NCI-H187 (cell line): Measurements from ENCODE around the gene MGLL.
"Not testable (repeated sequence)": the region's sequence is repeated elsewhere in the genome, so short reads cannot be mapped to it uniquely, and the experiment has no call there.

ENCODE experiments used
- DNase-seq, 2 experiments: peaks; one replicate each; lab custom pipeline; 2025; lab: John Stamatoyannopoulos, UW

Gene MGLL

GRCh38 chr3:127707851-127708411 lies 114.4 kb downstream of the MGLL start:
- no peak for DNase-seq

- DNase-seq: no peak
These were observed 115.4 kb downstream of the MGLL start for GRCh38 chr3:127706785-127707351.

DNA sequence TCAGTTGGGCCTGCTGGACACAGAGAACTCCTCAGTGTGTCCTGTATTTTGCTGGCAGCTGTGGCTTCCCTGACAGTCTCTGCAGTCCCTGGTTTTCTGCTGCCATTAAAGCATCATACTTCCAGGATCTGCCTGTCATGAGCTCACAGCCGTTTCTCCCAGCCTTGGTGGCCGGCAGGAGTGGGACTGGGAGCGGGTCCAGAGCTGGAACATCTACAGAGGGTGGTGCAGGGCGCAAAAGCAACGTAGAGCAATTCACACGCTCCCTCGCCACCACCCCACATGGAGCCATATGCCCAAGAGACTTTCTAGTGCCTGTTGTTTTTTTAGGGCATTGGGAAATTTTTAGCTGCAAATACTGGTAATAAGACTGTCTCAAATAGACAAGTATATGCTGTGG lies 116.0 kb downstream of the MGLL start:
- no peak for DNase-seq

DNA sequence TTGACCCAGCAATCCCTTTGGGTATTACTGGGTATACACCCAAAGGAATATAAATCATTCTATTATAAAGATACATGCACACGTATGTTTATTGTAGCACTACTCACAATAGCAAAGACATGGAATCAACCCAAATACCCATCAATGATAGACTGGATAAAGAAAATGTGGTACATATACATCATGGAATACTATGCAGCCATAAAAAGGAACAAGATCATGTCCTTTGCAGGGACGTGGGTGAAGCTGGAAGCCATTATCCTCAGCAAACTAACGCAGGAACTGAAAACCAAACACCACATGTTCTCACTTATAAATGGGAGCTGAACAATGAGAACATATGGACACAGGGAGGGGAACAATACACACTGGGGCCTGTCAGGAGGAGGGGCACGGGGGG lies 117.5 kb downstream of the MGLL start:
- not testable (repeated sequence) for DNase-seq

DNA sequence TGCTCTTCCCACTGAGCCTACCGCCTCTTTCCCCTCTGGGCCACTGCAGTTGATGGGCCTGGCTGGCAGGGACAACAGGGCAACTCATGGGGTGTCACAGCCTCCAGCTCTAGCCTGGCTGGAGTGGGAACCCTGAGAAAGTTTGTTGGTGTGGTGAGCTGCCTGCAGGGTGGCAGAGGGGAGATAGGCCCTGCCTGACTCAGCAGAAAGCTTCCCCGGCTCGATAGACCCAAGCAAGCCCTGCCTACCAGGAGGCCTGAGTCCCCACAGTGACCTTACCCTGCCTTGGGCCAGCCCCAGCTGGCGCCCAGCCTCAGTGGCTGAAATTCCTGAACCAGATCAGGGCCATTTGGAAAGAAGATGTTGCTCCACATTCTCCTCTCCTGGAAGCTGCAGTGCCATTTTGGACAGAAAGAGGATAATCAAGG lies 120.2 kb downstream of the MGLL start:
- DNase-seq: no peak

DNA sequence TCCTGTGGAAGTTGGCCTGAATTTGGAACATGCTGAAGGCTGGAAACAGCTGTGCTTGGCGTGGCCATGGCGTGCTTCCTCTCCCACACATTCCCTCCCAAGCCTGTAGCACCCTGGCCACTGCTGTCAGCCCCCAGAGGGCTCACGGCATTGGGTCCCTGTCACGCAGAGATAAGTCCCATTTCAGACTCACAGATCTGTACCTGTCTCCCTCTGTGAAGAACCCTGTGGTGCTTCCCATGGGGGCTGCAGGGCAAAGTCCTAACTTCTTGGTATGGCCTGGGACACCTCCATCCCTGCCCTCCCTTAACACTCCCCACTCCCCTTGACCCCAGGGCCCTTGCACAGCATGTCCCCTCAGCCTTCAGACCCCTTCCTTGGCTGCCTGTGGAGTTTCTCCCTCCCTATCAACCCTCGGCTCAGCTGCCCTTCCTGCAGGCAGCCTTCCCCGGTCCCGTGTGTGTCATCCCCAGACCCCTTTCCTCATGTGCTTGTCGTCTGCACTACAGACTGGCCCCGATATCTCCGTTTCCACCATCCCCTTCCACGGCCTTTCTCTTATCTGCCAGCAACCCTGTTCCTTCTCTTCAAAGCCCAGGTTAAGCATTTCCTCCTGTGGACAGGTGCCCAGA lies 120.9 kb downstream of the MGLL start:
- no peak for DNase-seq

DNA sequence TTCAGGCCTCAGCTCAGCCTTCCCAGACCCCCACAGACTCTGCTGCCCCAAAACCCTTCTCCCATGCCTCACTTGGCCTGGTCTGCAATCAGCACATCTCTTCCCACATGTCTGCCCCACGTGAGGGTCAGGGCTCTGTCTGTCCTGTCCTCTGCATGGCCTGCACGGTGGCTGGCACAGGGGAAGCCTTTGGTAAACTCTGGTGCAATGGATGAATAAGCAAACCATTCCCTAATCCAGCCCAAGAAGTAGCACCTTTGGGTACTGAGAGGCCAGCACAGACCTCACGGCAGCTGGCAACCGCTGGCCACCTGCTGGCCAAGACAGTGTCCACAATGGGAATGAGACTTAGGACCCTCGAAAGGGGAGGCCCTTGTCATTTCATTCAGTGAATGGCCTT lies 121.9 kb downstream of the MGLL start:
- DNase-seq: no peak

- no peak for DNase-seq
These were observed 122.7 kb downstream of the MGLL start for GRCh38 chr3:127699416-127700300.

GRCh38 chr3:127698691-127699415 lies 123.5 kb downstream of the MGLL start:
- no peak for DNase-seq

- no peak for DNase-seq
These were observed 124.0 kb downstream of the MGLL start for GRCh38 chr3:127698286-127698685.

- DNase-seq: peak; percentile 22 to 37
These were observed 124.6 kb downstream of the MGLL start for GRCh38 chr3:127697551-127698240.

DNA sequence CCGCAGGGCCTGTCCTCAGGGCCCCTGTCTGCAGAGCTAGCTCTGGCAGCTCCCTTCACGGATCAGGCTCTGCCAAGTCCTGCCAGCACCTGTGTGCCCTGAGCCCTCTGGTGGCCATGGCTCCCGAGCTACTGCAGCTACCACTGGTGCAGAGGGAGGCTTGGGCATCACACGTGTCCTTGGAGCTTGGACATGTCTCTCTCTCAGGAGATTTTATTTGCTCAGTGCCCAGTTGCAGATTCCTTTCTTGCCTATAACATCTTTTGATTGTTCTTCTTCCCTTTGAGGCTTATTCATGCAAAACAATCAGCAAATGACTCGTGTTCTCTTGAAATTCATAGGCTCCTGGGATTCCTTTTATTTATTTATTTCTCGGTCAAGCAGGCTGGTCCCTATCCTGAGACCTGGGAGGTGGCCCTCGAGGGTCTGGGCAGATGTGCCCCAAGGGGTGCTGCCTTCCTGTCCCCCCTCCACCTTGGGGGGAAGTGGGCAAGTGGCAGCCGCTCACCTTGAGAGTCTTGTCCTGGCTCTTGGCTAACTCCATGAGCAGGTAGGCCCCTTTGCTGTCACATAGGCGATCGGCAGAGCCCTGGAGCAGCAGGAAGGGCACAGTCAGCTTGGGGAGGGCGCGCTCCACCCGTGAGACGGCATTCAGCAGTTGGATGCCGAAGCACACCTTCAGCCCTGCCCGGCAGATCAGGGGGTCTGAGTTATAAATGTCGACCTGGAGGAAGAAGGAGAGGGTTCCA lies 127.7 kb downstream of the MGLL start:
- no peak for DNase-seq

DNA sequence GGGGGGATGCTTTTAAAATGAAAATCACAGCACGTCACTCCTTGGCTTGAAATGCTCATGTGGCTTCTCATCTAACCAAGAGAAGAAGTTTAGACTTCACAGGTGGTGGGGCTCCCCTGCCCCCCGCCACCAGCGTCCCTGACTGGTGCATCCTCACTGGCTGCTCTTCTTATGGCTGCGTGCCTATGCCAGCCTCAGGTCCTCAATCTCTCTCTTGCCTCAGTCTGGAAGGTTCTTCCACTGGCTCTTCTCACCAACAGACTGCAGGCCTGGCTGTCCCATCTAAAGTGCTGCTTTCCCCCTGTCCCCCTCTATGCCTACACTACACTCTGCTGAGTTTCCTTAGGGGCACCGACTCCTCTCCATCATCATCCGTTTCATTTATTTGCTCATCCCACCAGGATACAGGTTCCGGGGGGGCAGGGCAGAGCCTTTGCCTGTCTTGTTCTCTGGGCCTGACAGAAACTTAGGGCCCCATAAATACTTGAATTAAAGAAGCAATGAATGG lies 128.9 kb downstream of the MGLL start:
- no peak for DNase-seq

DNA sequence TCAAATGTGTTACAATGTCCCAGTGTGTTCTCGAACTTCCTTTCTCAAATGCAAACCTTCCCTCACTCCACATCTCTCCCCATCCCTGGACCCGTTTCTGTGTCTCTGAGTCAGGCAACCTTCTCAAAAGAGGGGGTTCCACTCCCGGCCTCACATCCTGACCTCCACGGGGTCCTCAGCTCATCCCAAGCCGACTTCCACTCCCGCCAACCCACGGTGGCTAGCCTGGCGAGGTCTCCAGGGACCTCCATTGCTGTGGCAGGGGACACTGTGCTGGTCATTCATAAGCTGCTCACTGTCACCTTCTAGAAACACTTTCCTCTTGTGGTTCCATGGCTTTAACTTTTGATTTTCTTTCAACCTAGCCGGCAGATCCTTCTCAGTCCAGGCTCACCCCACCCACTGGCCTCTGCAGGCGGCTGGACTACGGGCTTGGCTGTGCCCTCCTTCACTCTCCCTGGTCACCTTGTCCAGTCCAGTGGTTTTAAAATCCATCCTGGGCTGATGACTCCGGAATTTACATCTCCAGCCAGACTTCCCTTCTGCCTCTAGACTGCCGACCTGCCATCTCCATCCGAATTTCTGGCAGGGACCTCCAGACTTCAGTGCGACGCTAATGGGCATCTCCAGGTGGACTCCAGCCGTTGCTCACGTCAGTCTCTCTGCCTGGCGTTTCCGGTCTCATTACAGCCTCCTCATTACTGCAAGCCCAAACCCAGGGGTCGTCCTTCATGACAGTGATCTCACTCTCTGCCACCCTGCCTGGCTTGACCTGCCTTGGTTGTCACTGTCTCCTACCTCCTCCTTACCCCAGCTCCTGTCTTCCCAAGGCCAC lies 129.6 kb downstream of the MGLL start:
- no peak for DNase-seq

GRCh38 chr3:127691974-127692373 lies 130.3 kb downstream of the MGLL start:
- no peak for DNase-seq

DNA sequence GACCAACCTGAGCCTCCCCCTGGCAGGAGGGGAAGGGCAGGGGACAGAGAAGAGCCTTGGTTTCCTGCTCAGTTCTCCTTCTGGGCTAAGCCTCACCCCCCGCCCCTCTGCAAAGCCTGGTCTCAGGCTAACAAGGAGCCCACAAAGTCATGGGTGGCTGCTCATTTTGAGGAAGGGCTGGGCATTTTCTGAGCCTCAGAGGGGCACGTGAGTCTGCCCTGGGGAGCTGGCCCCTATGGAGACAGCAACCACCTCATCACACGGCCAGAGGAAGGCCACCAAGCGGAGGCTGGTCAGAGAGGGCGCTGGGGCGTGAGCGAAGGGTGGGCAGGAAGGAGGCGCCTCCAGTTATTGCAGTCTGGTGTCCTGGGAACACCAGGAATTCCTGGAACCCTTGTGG lies 130.8 kb downstream of the MGLL start:
- no peak for DNase-seq

DNA sequence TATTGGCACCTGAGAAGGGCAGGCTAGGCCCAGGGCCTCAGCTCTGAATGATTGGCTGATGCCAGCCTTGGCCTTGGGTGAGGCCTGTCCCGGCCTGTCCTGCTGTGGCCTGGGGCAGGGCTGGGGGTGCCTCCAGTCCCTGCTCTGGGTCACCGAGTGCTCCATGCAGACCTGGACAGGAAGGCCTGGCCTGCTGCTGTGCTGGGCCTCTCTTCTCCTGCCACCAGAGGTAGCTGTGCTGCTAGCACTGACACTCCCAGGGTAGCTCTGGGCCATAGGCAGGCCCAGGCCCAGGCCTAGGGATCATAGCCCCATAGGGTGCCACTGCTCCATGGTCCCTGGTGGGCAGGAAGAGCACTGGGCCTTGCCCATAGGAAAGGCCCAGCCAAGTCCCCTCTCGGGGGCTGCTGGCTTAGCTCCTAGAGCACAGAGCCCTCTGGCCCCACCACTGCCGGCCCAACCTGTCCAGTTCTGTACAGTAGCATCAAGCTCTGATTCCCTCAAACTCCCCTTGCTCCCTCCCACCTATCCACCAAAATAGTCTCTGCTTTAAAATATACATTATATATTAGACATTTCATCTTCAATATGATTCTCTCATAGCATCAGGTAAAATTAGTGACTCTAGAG lies 131.4 kb downstream of the MGLL start:
- DNase-seq: no peak

- no peak for DNase-seq
These were observed 132.2 kb downstream of the MGLL start for GRCh38 chr3:127690106-127690505.

DNA sequence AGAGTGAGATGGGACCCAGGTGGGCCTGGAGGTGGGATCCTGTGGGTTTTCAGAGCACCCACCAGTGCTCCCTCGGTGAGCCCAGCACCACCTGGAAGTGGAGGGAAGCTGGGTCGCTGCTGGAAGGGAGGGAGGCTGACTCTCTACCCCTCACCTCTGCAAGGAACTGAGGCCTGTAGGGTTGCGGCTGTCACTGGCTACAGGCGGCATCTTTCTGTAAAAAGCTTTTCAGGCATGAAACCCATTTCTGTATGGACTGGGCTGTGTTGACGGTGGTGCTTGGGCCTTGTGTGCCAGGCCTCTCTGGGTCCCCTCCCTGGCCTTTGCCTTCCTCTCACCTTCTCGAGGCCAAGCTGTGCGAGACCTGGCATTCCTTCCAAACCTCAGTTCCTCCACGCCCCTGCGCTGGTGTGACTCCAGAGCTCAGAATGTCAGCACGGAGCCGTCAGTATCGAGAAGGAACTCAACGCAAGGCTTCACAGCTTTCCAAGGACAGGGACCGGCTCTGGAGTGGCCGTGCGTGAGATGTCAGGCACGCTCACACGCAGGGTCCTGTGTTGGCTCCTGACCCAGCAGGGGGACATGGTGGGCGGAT lies 133.0 kb downstream of the MGLL start:
- DNase-seq: no peak
